22Rv1 (cell line): ENCODE data around the gene CNN3.

Experiments
- ZFX ChIP-seq: fragments of 450-650 bp; IDR thresholded peaks from 2 replicates; pipeline ENCODE4 v1.6.1; 2017; ENCODE audit warnings: antibody characterized with exemption, borderline replicate concordance
- TF ChIP-seq, protein P1 (sequence below): fragments of 450-650 bp; IDR thresholded peaks from 2 replicates; pipeline ENCODE4 v1.5.1; 2017; ENCODE audit warnings: mild to moderate bottlenecking

DNA sequence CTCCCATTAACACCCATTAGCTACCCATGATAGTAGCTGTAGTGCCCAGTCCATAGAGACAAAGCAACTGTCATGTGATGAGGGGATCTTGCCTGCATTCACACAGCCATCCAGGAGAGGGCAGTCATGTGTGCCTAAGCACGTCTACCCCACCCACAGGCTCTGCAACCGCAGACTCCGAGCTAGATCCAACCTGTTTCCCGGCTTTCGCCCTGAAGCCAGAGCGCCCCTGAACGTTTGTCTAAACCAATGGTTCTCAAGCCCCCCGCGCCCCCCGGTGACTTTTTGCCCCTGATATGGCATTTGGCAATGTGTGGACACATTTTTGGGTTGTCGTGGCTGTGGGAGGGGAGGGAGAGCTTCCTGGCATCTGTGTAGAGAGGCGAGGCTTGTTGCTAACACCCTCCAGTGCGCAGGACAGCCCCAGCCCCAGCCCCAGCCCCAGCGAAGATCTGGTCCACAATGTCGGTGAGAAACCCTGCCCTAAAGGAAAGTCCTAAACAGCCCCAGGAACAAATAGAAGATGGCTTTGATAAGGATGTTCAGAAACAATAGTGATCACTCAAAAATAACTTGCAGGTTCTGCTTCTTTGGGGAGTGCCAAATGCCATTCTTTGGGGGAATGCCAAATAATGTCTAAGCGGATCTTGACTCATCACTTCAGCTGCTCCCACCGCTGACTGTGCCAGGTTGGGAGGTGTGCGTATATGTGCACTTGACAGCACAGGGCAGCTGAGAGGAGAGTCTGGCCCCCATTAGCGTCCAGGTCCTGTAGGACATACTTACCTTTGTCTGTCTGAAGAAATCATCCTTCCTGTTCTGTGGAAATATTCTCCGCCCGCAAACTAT, 72.2 kb downstream of the CNN3 start:
- TF ChIP-seq, protein P1, sequence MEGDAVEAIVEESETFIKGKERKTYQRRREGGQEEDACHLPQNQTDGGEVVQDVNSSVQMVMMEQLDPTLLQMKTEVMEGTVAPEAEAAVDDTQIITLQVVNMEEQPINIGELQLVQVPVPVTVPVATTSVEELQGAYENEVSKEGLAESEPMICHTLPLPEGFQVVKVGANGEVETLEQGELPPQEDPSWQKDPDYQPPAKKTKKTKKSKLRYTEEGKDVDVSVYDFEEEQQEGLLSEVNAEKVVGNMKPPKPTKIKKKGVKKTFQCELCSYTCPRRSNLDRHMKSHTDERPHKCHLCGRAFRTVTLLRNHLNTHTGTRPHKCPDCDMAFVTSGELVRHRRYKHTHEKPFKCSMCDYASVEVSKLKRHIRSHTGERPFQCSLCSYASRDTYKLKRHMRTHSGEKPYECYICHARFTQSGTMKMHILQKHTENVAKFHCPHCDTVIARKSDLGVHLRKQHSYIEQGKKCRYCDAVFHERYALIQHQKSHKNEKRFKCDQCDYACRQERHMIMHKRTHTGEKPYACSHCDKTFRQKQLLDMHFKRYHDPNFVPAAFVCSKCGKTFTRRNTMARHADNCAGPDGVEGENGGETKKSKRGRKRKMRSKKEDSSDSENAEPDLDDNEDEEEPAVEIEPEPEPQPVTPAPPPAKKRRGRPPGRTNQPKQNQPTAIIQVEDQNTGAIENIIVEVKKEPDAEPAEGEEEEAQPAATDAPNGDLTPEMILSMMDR, result peak; percentile 90
- no peak for TF ChIP-seq ZFX
